Panc1 (cell line): Measurements from ENCODE around the gene ADCY4. TPM values are rescaled to one million over a fixed set of nuclear protein-coding genes. Genes with fewer than 3 reads are reported as not detected.

ENCODE experiments used
- ATAC-seq: fragments of 200-7000 bp; cut with Tn5 transposase; 2 replicates; pipeline ENCODE4 v1.9.1; 2020; ENCODE audit warnings: mild to moderate bottlenecking, moderate library complexity
- BruUV-seq: library from RNA; stranded (reverse); fragments of 400-500 nt; replicated peaks from 2 replicates; lab custom pipeline; 2021; lab: Mats Ljungman, UMichigan
- CTCF ChIA-PET: fragments of 300-600 bp; sonication (Branson Sonifier 250); formaldehyde crosslinking; loops from one replicate; lab custom pipeline; 2022; ENCODE audit warnings: antibody characterized with exemption; lab: Charles Lee
- POLR2A ChIA-PET: fragments of 300-600 bp; sonication (Branson Sonifier 250); formaldehyde crosslinking; loops from one replicate; lab custom pipeline; 2022; ENCODE audit warnings: antibody characterized with exemption; lab: Charles Lee
- DNase-seq: peaks from one replicate; pipeline ENCODE4 v3.0.0-alpha.2; 2010; ENCODE audit warnings: low read depth, low spot score
- H3K27ac ChIP-seq: 2 replicates; pipeline ENCODE4 v1.5.1; 2011; ENCODE audit warnings: mild to moderate bottlenecking, low read length, inconsistent platforms
- H3K27me3 ChIP-seq: fragments of 200-500 bp; sonication (Bioruptor generic); 2 replicates; pipeline ENCODE4 v1.6.0; 2014; ENCODE audit warnings: low read length, inconsistent platforms; ENCODE audit not compliant: control insufficient read depth, insufficient read depth
- H3K36me3 ChIP-seq: fragments of 200-500 bp; sonication (Bioruptor generic); 2 replicates; pipeline ENCODE4 v1.5.1; 2014; ENCODE audit warnings: inconsistent platforms, mild to moderate bottlenecking, low read length, moderate library complexity; ENCODE audit not compliant: control insufficient read depth, insufficient read depth
- H3K4me1 ChIP-seq: 2 replicates; pipeline ENCODE4 v1.5.1; 2011; ENCODE audit warnings: inconsistent platforms, mild to moderate bottlenecking, low read length, moderate library complexity; ENCODE audit not compliant: control insufficient read depth, insufficient read depth
- H3K4me3 ChIP-seq, 2 experiments: 2 replicates each; pipeline ENCODE4 v1.5.1; 2011 to 2012; ENCODE audit warnings: low read depth in 2 of 2, low read length in 2 of 2, mild to moderate bottlenecking in 2 of 2, inconsistent platforms in 1 of 2, moderate library complexity in 1 of 2
- H3K9me3 ChIP-seq: fragments of 200-500 bp; sonication (Bioruptor generic); 2 replicates; pipeline ENCODE4 v1.5.1; 2014; ENCODE audit warnings: low read depth, mild to moderate bottlenecking, inconsistent platforms, low read length, moderate library complexity; ENCODE audit not compliant: control insufficient read depth, insufficient read depth
- CTCF ChIP-seq: fragments of 450-650 bp; IDR thresholded peaks from 2 replicates; pipeline ENCODE4 v1.5.1; 2017; ENCODE audit warnings: mild to moderate bottlenecking
- POLR2AphosphoS5 ChIP-seq: IDR thresholded peaks from 2 replicates; pipeline ENCODE4 v1.6.1; 2012; ENCODE audit warnings: mild to moderate bottlenecking, low read depth, low read length, moderate library complexity
- REST ChIP-seq, 2 experiments: IDR thresholded peaks; 2 replicates each; pipeline ENCODE4 v1.6.1; 2011 to 2012; ENCODE audit warnings: low read depth in 2 of 2, control low read depth in 1 of 2, low read length in 1 of 2, mild to moderate bottlenecking in 1 of 2, moderate library complexity in 1 of 2; ENCODE audit not compliant: insufficient read depth in 1 of 2
- SIN3A ChIP-seq: IDR thresholded peaks from 2 replicates; pipeline ENCODE4 v1.6.1; 2012; ENCODE audit warnings: low read depth, mild to moderate bottlenecking, low read length, moderate library complexity, borderline replicate concordance; ENCODE audit not compliant: insufficient read depth
- TCF7L2 ChIP-seq: IDR thresholded peaks from 2 replicates; pipeline ENCODE4 v1.6.1; 2011; ENCODE audit warnings: mild to moderate bottlenecking, low read depth, low read length, inconsistent platforms
- in situ Hi-C: cut with HindIII; loops from 2 replicates; pipeline ENCODE4 v1.10.0; 2016; ENCODE audit warnings: low sequenced_read_pairs, low pct_unique_long_range_greater_than_20kb
- intact Hi-C: fragments of 100-400 bp; cut with micrococcal nuclease; formaldehyde crosslinking; loops from one replicate; pipeline ENCODE4 v1.10.0; 2022; ENCODE audit not compliant: unreplicated experiment
- total RNA-seq: library from RNA; stranded (reverse); gene quantifications from one replicate; pipeline ENCODE4 v1.2.1, GENCODE V29; 2021; ENCODE audit not compliant: unreplicated experiment

The ADCY4 gene
- total RNA-seq, 1 experiment from 2014 or later, result 0.21 TPM

- no peak for TF ChIP-seq SIN3A
- TF ChIP-seq TCF7L2, result no peak
- TF ChIP-seq POLR2AphosphoS5, result no peak
- TF ChIP-seq REST (IDR thresholded peaks at IDR 0.05; ENCODE audit: insufficient read depth in 1 of 2, low read depth in 2 of 2, low read length in 1 of 2), result no peak
- no peak for TF ChIP-seq CTCF
- Histone ChIP-seq H3K27ac (no peak overlapping the region), H3K36me3 (no peaks in the 10 kb centered on the region), H3K4me3 (no peak overlapping the region), H3K9me3 (no peaks in the 10 kb centered on the region), H3K27me3 (no peaks in the 10 kb centered on the region), H3K4me1 (peaks cover 3% of the 10 kb centered on the region; the same call in 1 of the 2 replicates)
- in situ Hi-C loops (loop anchor here (10.0 kb wide), 1 partner anchor 103 kb away; no protein-coding TSS in a partner anchor), intact Hi-C loops (loop anchor here (2.0 kb wide), 1 partner anchor 99 kb away; no protein-coding TSS in a partner anchor)
- POLR2A ChIA-PET, result no interaction called here
- CTCF ChIA-PET, result interaction anchor here (0.6 to 1.7 kb wide), 6 partner anchors 10 to 105 kb away, joined by 3 to 11 read pairs (median 5); no protein-coding TSS in a partner anchor
- no TSS peak for BruUV-seq
- ATAC-seq (peak; percentile 33), DNase-seq (no peak)
Observed at GRCh38 chr14:24331731-24332267, 3.1 kb downstream of the ADCY4 start.

GRCh38 chr14:24330973-24331674 is 3.7 kb downstream of the ADCY4 start:
- TF ChIP-seq TCF7L2, result no peak
- no peak for TF ChIP-seq REST (IDR thresholded peaks at IDR 0.05; ENCODE audit: insufficient read depth in 1 of 2, low read depth in 2 of 2, low read length in 1 of 2)
- no peak for TF ChIP-seq POLR2AphosphoS5
- TF ChIP-seq SIN3A, result no peak
- TF ChIP-seq CTCF, result no peak
- Histone ChIP-seq H3K9me3 (no peaks in the 10 kb centered on the region), H3K4me1 (peaks cover 3% of the 10 kb centered on the region; the same call in 1 of the 2 replicates), H3K36me3 (no peaks in the 10 kb centered on the region), H3K27ac (no peak overlapping the region), H3K4me3 (no peak overlapping the region), H3K27me3 (no peaks in the 10 kb centered on the region)
- CTCF ChIA-PET, result interaction anchor here (1.1 to 1.7 kb wide), 2 partner anchors 100 to 104 kb away, joined by 3 to 11 read pairs; no protein-coding TSS in a partner anchor
- intact Hi-C loops (no loop called here), in situ Hi-C loops (loop anchor here (10.0 kb wide), 1 partner anchor 104 kb away; no protein-coding TSS in a partner anchor)
- POLR2A ChIA-PET, result no interaction called here
- no TSS peak for BruUV-seq
- no peak for ATAC-seq
- DNase-seq, result no peak
